ENCODE measurements around the gene GALE. TPM values are rescaled to one million over a fixed set of nuclear protein-coding genes. Genes with fewer than 3 reads are reported as not detected.
A peak's percentile ranks its signal among the peaks of the same experiment; 100 is the strongest.
"Not testable (repeated sequence)": the region's sequence is repeated elsewhere in the genome, so short reads cannot be mapped to it uniquely, and the experiment has no call there.

Gene GALE
- total RNA-seq, 1 experiment from 2014 or later = 114 TPM

DNA sequence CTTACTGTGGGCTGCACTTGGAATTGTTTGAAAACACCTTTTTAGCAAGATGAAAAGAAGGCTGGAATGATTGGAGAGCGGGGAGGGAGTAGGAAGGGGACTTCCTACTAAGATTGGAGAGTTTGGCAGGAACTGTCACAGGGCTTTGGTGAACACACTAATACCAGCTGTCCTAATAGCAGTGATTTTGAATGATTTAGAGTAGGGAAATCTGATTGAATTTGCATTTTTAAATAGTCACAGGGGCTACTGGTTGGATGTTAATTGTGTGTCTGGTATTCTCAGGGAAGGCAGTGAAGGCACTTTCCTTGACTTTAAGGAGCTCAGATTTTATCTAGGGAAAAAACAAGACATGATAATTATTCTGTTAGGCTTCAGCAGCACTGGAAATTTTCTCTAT, 27.2 kb upstream of the GALE start:
- 0 out of 2 replicates have a peak, but pooled peaks cover 5% of the 10 kb centered on the region for H3K4me1 ChIP-seq (ENCODE audit: control insufficient read depth, insufficient read depth, low read length)
- POLR2A ChIA-PET = no interaction called here
- H3K27ac ChIP-seq (ENCODE audit: low read length) = no peak overlapping the region
- no peaks in the 10 kb centered on the region; the same call in 1 of the 2 replicates for H3K36me3 ChIP-seq (ENCODE audit: control insufficient read depth, insufficient read depth, low read length)
- H3K9me3 ChIP-seq (ENCODE audit: control insufficient read depth, insufficient read depth, low read depth, low read length) = no peaks in the 10 kb centered on the region
- intact Hi-C loops (cut with micrococcal nuclease; ENCODE audit: unreplicated experiment) (no loop called here), in situ Hi-C loops (cut with HindIII; ENCODE audit: low pct_unique_long_range_greater_than_20kb, low sequenced_read_pairs) (no loop called here)
- no TSS peak for BruUV-seq (replicated peaks)
- no peak for TF ChIP-seq TCF7L2 (IDR thresholded peaks at IDR 0.05; ENCODE audit: low read depth, low read length)
- CTCF ChIA-PET = no interaction called here
- no peak overlapping the region for H3K4me3 ChIP-seq (ENCODE audit: low read depth in 2 of 2, low read length in 2 of 2)
- no peak for ATAC-seq
- H3K27me3 ChIP-seq (ENCODE audit: control insufficient read depth, insufficient read depth, low read length) = no peaks in the 10 kb centered on the region
- no peak for DNase-seq (ENCODE audit: low read depth, low spot score)

DNA sequence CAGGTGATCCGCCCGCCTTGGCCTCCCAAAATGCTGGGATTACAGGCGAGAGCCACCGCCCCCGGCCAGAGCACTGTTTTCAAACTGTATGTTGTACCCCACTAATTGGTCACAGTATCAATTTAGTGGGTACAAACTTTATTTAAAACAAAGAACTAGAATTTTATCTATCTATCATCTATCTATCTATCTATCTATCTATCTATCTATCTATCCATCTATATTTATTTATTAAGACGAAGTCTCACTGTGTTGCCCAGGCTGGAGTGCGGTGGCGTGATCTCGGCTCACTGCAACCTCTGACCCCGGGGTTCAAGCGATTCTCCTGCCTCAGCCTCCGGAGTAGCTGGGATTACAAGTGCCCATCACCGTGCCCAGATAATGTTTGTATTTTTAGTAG, 26.0 kb upstream of the GALE start:
- CTCF ChIA-PET; H3K4me1 ChIP-seq (ENCODE audit: control insufficient read depth, insufficient read depth, low read length); H3K36me3 ChIP-seq (ENCODE audit: control insufficient read depth, insufficient read depth, low read length); POLR2A ChIA-PET; intact Hi-C loops (cut with micrococcal nuclease; ENCODE audit: unreplicated experiment); DNase-seq (ENCODE audit: low read depth, low spot score); H3K4me3 ChIP-seq (ENCODE audit: low read depth in 2 of 2, low read length in 2 of 2); BruUV-seq (replicated peaks); H3K27ac ChIP-seq (ENCODE audit: low read length); H3K27me3 ChIP-seq (ENCODE audit: control insufficient read depth, insufficient read depth, low read length); ATAC-seq; H3K9me3 ChIP-seq (ENCODE audit: control insufficient read depth, insufficient read depth, low read depth, low read length); in situ Hi-C loops (cut with HindIII; ENCODE audit: low pct_unique_long_range_greater_than_20kb, low sequenced_read_pairs): not testable (repeated sequence)

DNA sequence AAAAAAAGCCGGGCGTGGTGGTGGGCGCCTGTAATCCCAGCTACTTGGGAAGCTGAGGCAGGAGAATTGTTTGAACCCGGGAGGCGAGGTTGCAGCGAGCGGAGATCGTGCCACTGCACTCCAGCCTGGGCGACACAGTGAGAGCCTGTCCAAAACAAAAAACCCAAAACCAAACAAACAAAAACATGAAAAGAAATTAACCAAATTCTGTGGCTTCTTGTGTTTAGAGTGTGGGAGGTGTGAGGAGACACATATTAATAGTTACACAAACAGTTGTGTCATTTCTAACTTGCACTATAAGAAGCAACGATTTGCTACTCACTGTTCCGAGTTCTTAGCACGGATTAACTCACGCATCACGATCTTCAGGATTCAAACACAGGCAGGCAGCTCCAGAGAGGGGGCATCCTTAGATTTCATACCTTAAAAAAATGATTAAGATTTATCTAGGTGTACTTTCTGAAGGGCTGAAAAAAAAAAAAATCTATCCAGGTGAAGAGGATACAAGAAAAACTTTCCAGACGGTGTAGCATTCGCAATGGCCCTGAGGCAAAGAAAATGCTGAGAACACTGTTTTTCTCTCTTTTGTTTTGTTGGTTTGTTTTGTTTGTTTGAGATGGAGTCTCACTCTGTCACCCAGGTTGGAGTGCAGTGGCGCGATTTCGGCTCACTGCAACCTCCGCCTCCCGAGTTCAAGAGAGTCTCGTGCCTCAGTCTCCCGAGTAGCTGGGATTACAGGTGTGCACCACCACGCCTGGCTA, 25.4 kb upstream of the GALE start:
- 0 out of 2 replicates have a peak, but pooled peaks cover 5% of the 10 kb centered on the region for H3K4me1 ChIP-seq (ENCODE audit: control insufficient read depth, insufficient read depth, low read length)
- POLR2A ChIA-PET = interaction anchor here (0.6 kb wide), 1 partner anchor 19 kb away, joined by 4 read pairs; no protein-coding TSS in a partner anchor
- H3K36me3 ChIP-seq (ENCODE audit: control insufficient read depth, insufficient read depth, low read length) = no peaks in the 10 kb centered on the region; the same call in 1 of the 2 replicates
- DNase-seq (ENCODE audit: low read depth, low spot score) (no peak), ATAC-seq (peak; percentile 35)
- H3K27ac ChIP-seq (ENCODE audit: low read length) = peak overlapping the region; percentile 91
- H3K27me3 ChIP-seq (ENCODE audit: control insufficient read depth, insufficient read depth, low read length) = no peaks in the 10 kb centered on the region
- CTCF ChIA-PET = no interaction called here
- no TSS peak for BruUV-seq (replicated peaks)
- in situ Hi-C loops (cut with HindIII; ENCODE audit: low pct_unique_long_range_greater_than_20kb, low sequenced_read_pairs) = no loop called here
- no peak for TF ChIP-seq TCF7L2 (IDR thresholded peaks at IDR 0.05; ENCODE audit: low read depth, low read length)
- TF ChIP-seq SIN3A (IDR thresholded peaks at IDR 0.05; ENCODE audit: borderline replicate concordance, insufficient read depth, low read depth, low read length) = no peak
- TF ChIP-seq POLR2AphosphoS5 (IDR thresholded peaks at IDR 0.05; ENCODE audit: low read depth, low read length) = no peak
- TF ChIP-seq, protein P1, sequence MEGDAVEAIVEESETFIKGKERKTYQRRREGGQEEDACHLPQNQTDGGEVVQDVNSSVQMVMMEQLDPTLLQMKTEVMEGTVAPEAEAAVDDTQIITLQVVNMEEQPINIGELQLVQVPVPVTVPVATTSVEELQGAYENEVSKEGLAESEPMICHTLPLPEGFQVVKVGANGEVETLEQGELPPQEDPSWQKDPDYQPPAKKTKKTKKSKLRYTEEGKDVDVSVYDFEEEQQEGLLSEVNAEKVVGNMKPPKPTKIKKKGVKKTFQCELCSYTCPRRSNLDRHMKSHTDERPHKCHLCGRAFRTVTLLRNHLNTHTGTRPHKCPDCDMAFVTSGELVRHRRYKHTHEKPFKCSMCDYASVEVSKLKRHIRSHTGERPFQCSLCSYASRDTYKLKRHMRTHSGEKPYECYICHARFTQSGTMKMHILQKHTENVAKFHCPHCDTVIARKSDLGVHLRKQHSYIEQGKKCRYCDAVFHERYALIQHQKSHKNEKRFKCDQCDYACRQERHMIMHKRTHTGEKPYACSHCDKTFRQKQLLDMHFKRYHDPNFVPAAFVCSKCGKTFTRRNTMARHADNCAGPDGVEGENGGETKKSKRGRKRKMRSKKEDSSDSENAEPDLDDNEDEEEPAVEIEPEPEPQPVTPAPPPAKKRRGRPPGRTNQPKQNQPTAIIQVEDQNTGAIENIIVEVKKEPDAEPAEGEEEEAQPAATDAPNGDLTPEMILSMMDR (IDR thresholded peaks at IDR 0.05) = no peak
- intact Hi-C loops (cut with micrococcal nuclease; ENCODE audit: unreplicated experiment) = no loop called here
- H3K9me3 ChIP-seq (ENCODE audit: control insufficient read depth, insufficient read depth, low read depth, low read length) = no peaks in the 10 kb centered on the region
- peak overlapping the region; percentile 87 to 99 for H3K4me3 ChIP-seq (ENCODE audit: low read depth in 2 of 2, low read length in 2 of 2)

DNA sequence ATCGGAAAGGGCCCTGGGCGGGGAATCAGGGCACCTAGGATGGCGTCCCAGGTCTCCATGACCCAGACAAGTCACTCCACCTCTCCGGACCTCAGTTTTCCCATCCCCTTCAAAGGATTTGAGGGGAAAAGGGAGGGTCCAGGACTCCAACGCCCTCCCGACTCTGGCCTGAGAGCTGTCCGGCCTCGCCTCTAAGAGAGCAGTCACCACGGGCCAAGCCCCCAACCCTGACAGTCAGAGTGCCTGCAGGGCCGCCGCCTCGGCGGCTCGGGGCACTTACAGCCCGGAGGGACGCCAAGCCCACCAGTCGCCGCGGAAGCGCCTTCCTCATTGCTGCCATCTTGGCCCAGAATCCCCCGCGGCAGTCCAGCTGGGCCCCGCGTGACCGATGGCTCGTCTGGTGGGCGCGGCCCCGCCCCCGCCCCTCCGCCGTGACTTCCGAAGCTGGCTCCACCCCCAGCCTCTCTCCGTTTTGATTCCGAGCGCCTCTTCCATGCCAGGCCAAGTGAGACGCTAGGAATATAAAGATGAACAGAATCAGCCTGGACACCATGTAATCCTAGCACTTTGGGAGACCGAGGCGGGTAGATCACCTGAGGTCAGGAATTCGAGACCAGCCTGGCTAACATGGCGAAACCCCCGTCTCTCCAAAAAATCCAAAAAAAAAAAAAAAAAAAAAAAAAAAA, 24.7 kb upstream of the GALE start, which contains the start of gene HMGCL:
TSS of gene HMGCL (minus strand) at position 354 of the 686 bp plus-strand sequence. CDS start at position 340, 14 bp downstream.
- Histone ChIP-seq H3K36me3 (ENCODE audit: control insufficient read depth, insufficient read depth, low read length) (no peaks in the 10 kb centered on the region; the same call in 1 of the 2 replicates), H3K27ac (ENCODE audit: low read length) (peak within 1 kb of the TSS; percentile 91), H3K4me1 (ENCODE audit: control insufficient read depth, insufficient read depth, low read length) (0 out of 2 replicates have a peak, but pooled peaks cover 5% of the 10 kb centered on the region), H3K27me3 (ENCODE audit: control insufficient read depth, insufficient read depth, low read length) (no peaks in the 10 kb centered on the region), H3K9me3 (ENCODE audit: control insufficient read depth, insufficient read depth, low read depth, low read length) (no peaks in the 10 kb centered on the region), H3K4me3 (ENCODE audit: low read depth in 2 of 2, low read length in 2 of 2) (peak within 1 kb of the TSS; percentile 87 to 99)
- CTCF ChIA-PET = no interaction called here
- intact Hi-C loops (cut with micrococcal nuclease; ENCODE audit: unreplicated experiment) = no loop called here
- DNase-seq (ENCODE audit: low read depth, low spot score) = no peak
- peak; percentile 98 for ATAC-seq
- BruUV-seq (replicated peaks) = no TSS peak
- in situ Hi-C loops (cut with HindIII; ENCODE audit: low pct_unique_long_range_greater_than_20kb, low sequenced_read_pairs) = no loop called here
- POLR2A ChIA-PET = interaction anchor here (0.6 kb wide), 1 partner anchor 19 kb away, joined by 4 read pairs; no protein-coding TSS in a partner anchor
- TF ChIP-seq TCF7L2 (IDR thresholded peaks at IDR 0.05; ENCODE audit: low read depth, low read length) (no peak), POLR2AphosphoS5 (IDR thresholded peaks at IDR 0.05; ENCODE audit: low read depth, low read length) (peak; percentile 92), SIN3A (IDR thresholded peaks at IDR 0.05; ENCODE audit: borderline replicate concordance, insufficient read depth, low read depth, low read length) (peak; percentile 32; the same call in 1 of the 2 replicates)
- TF ChIP-seq, protein P1 (IDR thresholded peaks at IDR 0.05) = no peak
- TF ChIP-seq, protein P2, sequence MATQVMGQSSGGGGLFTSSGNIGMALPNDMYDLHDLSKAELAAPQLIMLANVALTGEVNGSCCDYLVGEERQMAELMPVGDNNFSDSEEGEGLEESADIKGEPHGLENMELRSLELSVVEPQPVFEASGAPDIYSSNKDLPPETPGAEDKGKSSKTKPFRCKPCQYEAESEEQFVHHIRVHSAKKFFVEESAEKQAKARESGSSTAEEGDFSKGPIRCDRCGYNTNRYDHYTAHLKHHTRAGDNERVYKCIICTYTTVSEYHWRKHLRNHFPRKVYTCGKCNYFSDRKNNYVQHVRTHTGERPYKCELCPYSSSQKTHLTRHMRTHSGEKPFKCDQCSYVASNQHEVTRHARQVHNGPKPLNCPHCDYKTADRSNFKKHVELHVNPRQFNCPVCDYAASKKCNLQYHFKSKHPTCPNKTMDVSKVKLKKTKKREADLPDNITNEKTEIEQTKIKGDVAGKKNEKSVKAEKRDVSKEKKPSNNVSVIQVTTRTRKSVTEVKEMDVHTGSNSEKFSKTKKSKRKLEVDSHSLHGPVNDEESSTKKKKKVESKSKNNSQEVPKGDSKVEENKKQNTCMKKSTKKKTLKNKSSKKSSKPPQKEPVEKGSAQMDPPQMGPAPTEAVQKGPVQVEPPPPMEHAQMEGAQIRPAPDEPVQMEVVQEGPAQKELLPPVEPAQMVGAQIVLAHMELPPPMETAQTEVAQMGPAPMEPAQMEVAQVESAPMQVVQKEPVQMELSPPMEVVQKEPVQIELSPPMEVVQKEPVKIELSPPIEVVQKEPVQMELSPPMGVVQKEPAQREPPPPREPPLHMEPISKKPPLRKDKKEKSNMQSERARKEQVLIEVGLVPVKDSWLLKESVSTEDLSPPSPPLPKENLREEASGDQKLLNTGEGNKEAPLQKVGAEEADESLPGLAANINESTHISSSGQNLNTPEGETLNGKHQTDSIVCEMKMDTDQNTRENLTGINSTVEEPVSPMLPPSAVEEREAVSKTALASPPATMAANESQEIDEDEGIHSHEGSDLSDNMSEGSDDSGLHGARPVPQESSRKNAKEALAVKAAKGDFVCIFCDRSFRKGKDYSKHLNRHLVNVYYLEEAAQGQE (IDR thresholded peaks at IDR 0.05; ENCODE audit: insufficient read depth in 1 of 2, low read depth in 2 of 2, low read length in 1 of 2) = peak in 1 of 2 experiments; percentile 54; a peak in 1 of 4 replicates
